Ishikawa (cell line): ENCODE measurements around the gene FSTL4.

ENCODE experiments used
- CEBPB ChIP-seq: IDR thresholded peaks from 2 replicates; pipeline ENCODE4 v1.6.1; 2012
- CREB1 ChIP-seq: IDR thresholded peaks from 2 replicates; pipeline ENCODE4 v1.6.1; 2012; ENCODE audit warnings: low read depth
- EGR1 ChIP-seq: IDR thresholded peaks from 2 replicates; pipeline ENCODE4 v1.6.1; 2012
- EP300 ChIP-seq: IDR thresholded peaks from 2 replicates; pipeline ENCODE4 v1.6.1; 2012; ENCODE audit warnings: borderline replicate concordance
- FOXM1 ChIP-seq: IDR thresholded peaks from 2 replicates; pipeline ENCODE4 v1.6.1; 2012; ENCODE audit warnings: low read depth, borderline replicate concordance
- MAX ChIP-seq: IDR thresholded peaks from 2 replicates; pipeline ENCODE4 v1.6.1; 2012
- NFIC ChIP-seq: IDR thresholded peaks from 2 replicates; pipeline ENCODE4 v1.6.1; 2012
- RAD21 ChIP-seq: IDR thresholded peaks from 2 replicates; pipeline ENCODE4 v1.6.1; 2012; ENCODE audit warnings: low read depth
- REST ChIP-seq: IDR thresholded peaks from 2 replicates; pipeline ENCODE4 v1.6.1; 2012; ENCODE audit warnings: low read depth, mild to moderate bottlenecking
- TAF1 ChIP-seq: IDR thresholded peaks from 2 replicates; pipeline ENCODE4 v1.6.1; 2012; ENCODE audit warnings: low read depth, mild to moderate bottlenecking
- TCF12 ChIP-seq: IDR thresholded peaks from 2 replicates; pipeline ENCODE4 v1.6.1; 2012; ENCODE audit warnings: low read depth
- TEAD4 ChIP-seq: IDR thresholded peaks from 2 replicates; pipeline ENCODE4 v1.6.1; 2012
- USF1 ChIP-seq: IDR thresholded peaks from 2 replicates; pipeline ENCODE4 v1.6.1; 2012
- YY1 ChIP-seq: IDR thresholded peaks from 2 replicates; pipeline ENCODE4 v1.6.1; 2012; ENCODE audit warnings: low read depth
- ZBTB7A ChIP-seq: IDR thresholded peaks from 2 replicates; pipeline ENCODE4 v1.6.1; 2012; ENCODE audit warnings: low read depth

FSTL4 gene

GRCh38 chr5:133471699-133472098 lies 140.6 kb downstream of the FSTL4 start:
- no peak for TF ChIP-seq YY1
- TF ChIP-seq EGR1: no peak
- TF ChIP-seq ZBTB7A: no peak
- no peak for TF ChIP-seq EP300
- no peak for TF ChIP-seq CREB1
- no peak for TF ChIP-seq TCF12
- TF ChIP-seq RAD21: no peak
- TF ChIP-seq FOXM1: no peak
- no peak for TF ChIP-seq NFIC
- TF ChIP-seq TEAD4: no peak
- no peak for TF ChIP-seq REST
- no peak for TF ChIP-seq CEBPB
- TF ChIP-seq USF1: no peak
- TF ChIP-seq MAX: no peak
- TF ChIP-seq TAF1: no peak

- TF ChIP-seq TEAD4 (no peak), TCF12 (no peak), RAD21 (no peak), MAX (no peak), FOXM1 (no peak), EP300 (no peak), EGR1 (no peak), YY1 (no peak), REST (no peak), USF1 (no peak)
Measured at GRCh38 chr5:133470841-133471240, 141.5 kb downstream of the FSTL4 start.

GRCh38 chr5:133469846-133470245 lies 142.5 kb downstream of the FSTL4 start:
- TF ChIP-seq ZBTB7A (no peak), TAF1 (no peak), USF1 (no peak), EP300 (no peak), CREB1 (no peak), TEAD4 (no peak), FOXM1 (no peak), YY1 (no peak), RAD21 (no peak), CEBPB (no peak), TCF12 (no peak), MAX (no peak), EGR1 (no peak), NFIC (no peak), REST (no peak)

- no peak for TF ChIP-seq TCF12
- TF ChIP-seq RAD21: no peak
- TF ChIP-seq EP300: no peak
- no peak for TF ChIP-seq YY1
Measured at GRCh38 chr5:133469252-133469651, 143.1 kb downstream of the FSTL4 start.

- TF ChIP-seq YY1 (no peak), REST (no peak), FOXM1 (no peak), NFIC (no peak), MAX (no peak), TEAD4 (no peak), EP300 (no peak), TAF1 (no peak), USF1 (no peak), RAD21 (no peak), TCF12 (no peak), ZBTB7A (no peak), CEBPB (no peak), EGR1 (no peak)
Measured at GRCh38 chr5:133468596-133468995, 143.7 kb downstream of the FSTL4 start.
